Mesothelial cell of epicardium (in vitro differentiated cells): ENCODE data around the gene ASB18. TPM values are rescaled to one million over a fixed set of nuclear protein-coding genes. Genes with fewer than 3 reads are reported as not detected.

Source experiments
- DNase-seq, 2 experiments: peaks; one replicate each; pipeline ENCODE4 v3.0.0; 2021; ENCODE audit warnings: low spot score in 2 of 2; ENCODE audit not compliant: unreplicated experiment in 2 of 2
- H3K27ac Mint-ChIP-seq: 2 replicates; pipeline ENCODE4 v1.8.0; 2021; ENCODE audit warnings: mixed read lengths
- H3K27me3 Mint-ChIP-seq: 2 replicates; pipeline ENCODE4 v1.8.0; 2021; ENCODE audit warnings: low read depth, mixed read lengths
- H3K36me3 Mint-ChIP-seq: 2 replicates; pipeline ENCODE4 v1.8.0; 2021; ENCODE audit warnings: mixed read lengths
- H3K4me1 Mint-ChIP-seq: 2 replicates; pipeline ENCODE4 v1.8.0; 2021; ENCODE audit warnings: mixed read lengths
- H3K4me3 Mint-ChIP-seq: 2 replicates; pipeline ENCODE4 v1.8.0; 2021; ENCODE audit warnings: mild to moderate bottlenecking, moderate library complexity, mixed read lengths
- H3K9me3 Mint-ChIP-seq: 2 replicates; pipeline ENCODE4 v1.8.0; 2021; ENCODE audit warnings: mixed read lengths
- CTCF ChIP-seq: fragments of 200-600 bp; sonication (generic); IDR thresholded peaks from one replicate; pipeline ENCODE4 v1.5.0; 2021; ENCODE audit warnings: antibody characterized with exemption; ENCODE audit not compliant: unreplicated experiment
- total RNA-seq: library from RNA; stranded (reverse); gene quantifications from 3 replicates; pipeline ENCODE4 v1.2.1, GENCODE V29; 2021

The ASB18 gene
- total RNA-seq, 1 donor from 2014 or later, result not detected

GRCh38 chr2:236211296-236211695 is 52.9 kb downstream of the ASB18 start:
- peaks cover 16% of the 10 kb centered on the region for H3K27me3 Mint-ChIP-seq
- peaks cover 4% of the 10 kb centered on the region for H3K9me3 Mint-ChIP-seq
- H3K4me3 Mint-ChIP-seq, result no peak overlapping the region
- no peak overlapping the region for H3K27ac Mint-ChIP-seq
- no peaks in the 10 kb centered on the region for H3K36me3 Mint-ChIP-seq
- no peak for TF ChIP-seq CTCF
- no peaks in the 10 kb centered on the region for H3K4me1 Mint-ChIP-seq
- no peak for DNase-seq

GRCh38 chr2:236210536-236210935 is 53.7 kb downstream of the ASB18 start:
- no peak overlapping the region for H3K4me3 Mint-ChIP-seq
- H3K27me3 Mint-ChIP-seq, result peaks cover 10% of the 10 kb centered on the region
- DNase-seq, result no peak
- TF ChIP-seq CTCF, result no peak
- no peaks in the 10 kb centered on the region for H3K4me1 Mint-ChIP-seq
- no peaks in the 10 kb centered on the region for H3K36me3 Mint-ChIP-seq
- no peak overlapping the region for H3K27ac Mint-ChIP-seq
- peaks cover 10% of the 10 kb centered on the region for H3K9me3 Mint-ChIP-seq

- Mint-ChIP-seq H3K27ac (no peak overlapping the region), H3K27me3 (peaks cover 9% of the 10 kb centered on the region), H3K4me3 (no peak overlapping the region), H3K9me3 (peaks cover 10% of the 10 kb centered on the region), H3K36me3 (no peaks in the 10 kb centered on the region), H3K4me1 (no peaks in the 10 kb centered on the region)
- DNase-seq, result no peak
- no peak for TF ChIP-seq CTCF
These were observed 54.2 kb downstream of the ASB18 start for GRCh38 chr2:236209996-236210395.

GRCh38 chr2:236209535-236209934 is 54.7 kb downstream of the ASB18 start:
- DNase-seq, result no peak
- H3K4me3 Mint-ChIP-seq, result no peak overlapping the region
- no peaks in the 10 kb centered on the region for H3K36me3 Mint-ChIP-seq
- no peak overlapping the region for H3K27ac Mint-ChIP-seq
- H3K27me3 Mint-ChIP-seq, result peaks cover 9% of the 10 kb centered on the region
- TF ChIP-seq CTCF, result no peak
- no peaks in the 10 kb centered on the region for H3K4me1 Mint-ChIP-seq
- H3K9me3 Mint-ChIP-seq, result peaks cover 10% of the 10 kb centered on the region

- Mint-ChIP-seq H3K36me3 (no peaks in the 10 kb centered on the region), H3K4me3 (no peak overlapping the region), H3K27ac (no peak overlapping the region), H3K27me3 (peaks cover 8% of the 10 kb centered on the region), H3K9me3 (peaks cover 10% of the 10 kb centered on the region), H3K4me1 (no peaks in the 10 kb centered on the region)
- no peak for TF ChIP-seq CTCF
- no peak for DNase-seq
These were observed 55.9 kb downstream of the ASB18 start for GRCh38 chr2:236208019-236208926.
